Heart right ventricle (tissue), 16 donors: ENCODE results near the gene SRSF7. TPM values are rescaled to one million over a fixed set of nuclear protein-coding genes. Genes with fewer than 3 reads are reported as not detected.

ENCODE experiments used
- ATAC-seq, 8 donors: fragments of 200-7000 bp; cut with Tn5 transposase; one replicate each; pipeline ENCODE4 v1.9.1; 2020; ENCODE audit warnings: mild to moderate bottlenecking in 8 of 8, moderate library complexity in 8 of 8, moderate number of reproducible peaks in 1 of 8
- DNase-seq, 2 donors: peaks; one replicate each; pipeline ENCODE4 v3.0.0-alpha.2; 2020
- H3K27ac ChIP-seq, 10 donors: fragments of 200-600 bp; sonication (generic) in 2 of 10; one replicate each; pipeline versions ENCODE4 v1.5.0 to v1.8.0; 2020 to 2022; ENCODE audit warnings: mild to moderate bottlenecking in 3 of 10
- H3K27me3 ChIP-seq, 7 donors: fragments of 200-600 bp; one replicate each; pipeline ENCODE4 v1.8.0; 2021 to 2022; ENCODE audit warnings: mild to moderate bottlenecking in 2 of 7
- H3K36me3 ChIP-seq, 9 donors: fragments of 200-600 bp; sonication (generic) in 1 of 9; one replicate each; pipeline versions ENCODE4 v1.5.0 to v1.8.0; 2020 to 2022; ENCODE audit warnings: mild to moderate bottlenecking in 2 of 9
- H3K4me1 ChIP-seq, 9 donors: fragments of 200-600 bp; sonication (generic) in 1 of 9; one replicate each; pipeline versions ENCODE4 v1.5.0 to v1.8.0; 2020 to 2022; ENCODE audit warnings: mild to moderate bottlenecking in 4 of 9
- H3K4me3 ChIP-seq, 10 donors: fragments of 200-600 bp; sonication (generic) in 2 of 10; one replicate each; pipeline versions ENCODE4 v1.5.0 to v1.8.0; 2020 to 2022; ENCODE audit warnings: mild to moderate bottlenecking in 7 of 10, moderate library complexity in 2 of 10
- H3K9me3 ChIP-seq, 11 donors: fragments of 200-600 bp in 10 of 11; sonication (generic) in 2 of 11; one replicate each; pipeline versions ENCODE4 v1.5.0 to v1.8.0; 2013 to 2022; ENCODE audit warnings: mild to moderate bottlenecking in 2 of 11, control low read depth in 1 of 11, moderate library complexity in 1 of 11
- WGBS, 2 donors: extraction: QIAGEN DNeasy Blood & Tissue Kit; methylation state at CpG; one replicate each; pipeline ENCODE4 v1.1.7; 2013; ENCODE audit warnings: inconsistent platforms in 1 of 2; 5-methylcytosine and 5-hydroxymethylcytosine counted together
- intact Hi-C, 10 donors: fragments of 100-400 bp; cut with DNase I; formaldehyde crosslinking; loops; one replicate each; pipeline versions ENCODE4 v1.11.1 to v1.14.2; 2022
- polyA plus RNA-seq, 2 donors: library from polyadenylated mRNA; stranded (reverse); fragments of 200-250 nt; gene quantifications; one replicate each; pipeline ENCODE4 v1.2.3, GENCODE V29; 2013
- total RNA-seq, 10 donors: library from RNA; stranded (reverse); fragmentation: NEBNext Ultra II Directional in 3 of 10; extraction: Animal tissue kit (Norgen Biotek cat#: 25700) in 3 of 10; gene quantifications; one replicate each; pipeline versions ENCODE4 v1.2.1 to v1.2.4, GENCODE V29; 2021 to 2023
- TF ChIP-seq, protein P1 (sequence below), 9 donors: fragments of 200-600 bp; sonication (generic) in 2 of 9; IDR thresholded peaks; one replicate each; pipeline versions ENCODE4 v1.5.0 to v1.8.0; 2021 to 2022; ENCODE audit warnings: antibody characterized with exemption in 9 of 9, mild to moderate bottlenecking in 5 of 9, moderate library complexity in 1 of 9
- donor health status: Arrhythmogenic right ventricular cardiomyopathy.
- donor health status: ischemic (EF 13 %, LVEDD 7.1; RV severe dilation, severe dysfunction).
- donor health status: healthy with polysubstance abuse.
- donor health status: DM: no; HTN: yes; CAD: no.
- donor health status: DM: no; HTN: no; CAD: no.
- donor health status: ischemic (EF 25% LVEDD 6.9; RV normal size, moderate dysfunction).
- donor health status: ischemic (EF 25% LVEDD 5.7; RV mildly dilated, moderate dysfunction).
- donor health status: healthy.
- donor health status: DM: yes; HTN: yes; CAD: no.
- donor health status: Ischemic cardiomyopathy.
- donor health status: ischemic (EF 35%, LVEDD 5.7; RV mildly dilated, moderate dysfunction).
- donor health status: nonischemic (EF 11% LVEDD 7.7; RV severe dilation, severe dysfunction).
- donor health status: DM: yes; HTN: yes; CAD: no.
- donor health status: PGD.
- donor health status: ischemic (EF 29% LVEDD 5.4; RV normal size, mild dysfunction).
- donor health status: nonischemic (EF 23%, LVEDD 6.1; RV moderate dilation, normal function).

The SRSF7 gene
- total and polyA plus RNA-seq, 12 donors: 33.2 to 98.8 (median 49.5) TPM

DNA sequence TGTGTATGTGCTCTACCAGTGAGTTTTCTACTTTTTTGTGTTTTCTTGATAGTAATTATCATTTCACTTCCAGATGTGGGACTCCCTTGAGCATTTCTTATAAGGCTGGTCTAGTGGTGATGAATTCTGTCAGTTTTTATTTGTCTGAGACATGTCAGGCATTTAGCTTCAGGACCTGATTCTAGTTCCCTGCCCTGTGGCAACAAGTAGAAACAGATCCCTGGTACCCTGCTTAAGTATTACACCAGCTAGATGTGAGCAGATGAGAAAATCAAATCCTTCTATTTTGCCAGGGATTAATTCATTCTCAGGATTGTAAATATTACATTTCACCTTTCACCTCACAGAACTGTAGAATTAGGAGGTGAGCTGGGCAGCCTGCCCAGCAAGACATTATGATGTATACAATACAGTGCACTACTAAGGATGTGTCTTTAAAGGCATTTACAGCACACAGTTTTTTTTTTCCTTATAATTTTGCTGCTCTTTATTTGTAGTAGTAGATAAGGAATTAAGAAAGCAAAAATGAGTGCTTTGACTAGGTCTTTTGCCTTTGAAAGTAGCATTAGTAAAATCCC, 50.2 kb downstream of the SRSF7 start:
- DNase-seq (no peak), ATAC-seq (no peak)
- intact Hi-C loops: no loop called here
- TF ChIP-seq, protein P1, sequence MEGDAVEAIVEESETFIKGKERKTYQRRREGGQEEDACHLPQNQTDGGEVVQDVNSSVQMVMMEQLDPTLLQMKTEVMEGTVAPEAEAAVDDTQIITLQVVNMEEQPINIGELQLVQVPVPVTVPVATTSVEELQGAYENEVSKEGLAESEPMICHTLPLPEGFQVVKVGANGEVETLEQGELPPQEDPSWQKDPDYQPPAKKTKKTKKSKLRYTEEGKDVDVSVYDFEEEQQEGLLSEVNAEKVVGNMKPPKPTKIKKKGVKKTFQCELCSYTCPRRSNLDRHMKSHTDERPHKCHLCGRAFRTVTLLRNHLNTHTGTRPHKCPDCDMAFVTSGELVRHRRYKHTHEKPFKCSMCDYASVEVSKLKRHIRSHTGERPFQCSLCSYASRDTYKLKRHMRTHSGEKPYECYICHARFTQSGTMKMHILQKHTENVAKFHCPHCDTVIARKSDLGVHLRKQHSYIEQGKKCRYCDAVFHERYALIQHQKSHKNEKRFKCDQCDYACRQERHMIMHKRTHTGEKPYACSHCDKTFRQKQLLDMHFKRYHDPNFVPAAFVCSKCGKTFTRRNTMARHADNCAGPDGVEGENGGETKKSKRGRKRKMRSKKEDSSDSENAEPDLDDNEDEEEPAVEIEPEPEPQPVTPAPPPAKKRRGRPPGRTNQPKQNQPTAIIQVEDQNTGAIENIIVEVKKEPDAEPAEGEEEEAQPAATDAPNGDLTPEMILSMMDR (IDR thresholded peaks at IDR 0.05): no peak
- H3K9me3 ChIP-seq: peaks cover 0 to 11% (median 0%) of the 10 kb centered on the region in 11 donors
- peaks cover 0 to 20% (median 0%) of the 10 kb centered on the region in 9 donors for H3K4me1 ChIP-seq
- peak overlapping the region in 1 of 10 donors; percentile 19 for H3K27ac ChIP-seq
- H3K27me3 ChIP-seq: no peaks in the 10 kb centered on the region
- H3K4me3 ChIP-seq: no peak overlapping the region
- H3K36me3 ChIP-seq: peaks cover 0 to 6% (median 0%) of the 10 kb centered on the region in 9 donors

DNA sequence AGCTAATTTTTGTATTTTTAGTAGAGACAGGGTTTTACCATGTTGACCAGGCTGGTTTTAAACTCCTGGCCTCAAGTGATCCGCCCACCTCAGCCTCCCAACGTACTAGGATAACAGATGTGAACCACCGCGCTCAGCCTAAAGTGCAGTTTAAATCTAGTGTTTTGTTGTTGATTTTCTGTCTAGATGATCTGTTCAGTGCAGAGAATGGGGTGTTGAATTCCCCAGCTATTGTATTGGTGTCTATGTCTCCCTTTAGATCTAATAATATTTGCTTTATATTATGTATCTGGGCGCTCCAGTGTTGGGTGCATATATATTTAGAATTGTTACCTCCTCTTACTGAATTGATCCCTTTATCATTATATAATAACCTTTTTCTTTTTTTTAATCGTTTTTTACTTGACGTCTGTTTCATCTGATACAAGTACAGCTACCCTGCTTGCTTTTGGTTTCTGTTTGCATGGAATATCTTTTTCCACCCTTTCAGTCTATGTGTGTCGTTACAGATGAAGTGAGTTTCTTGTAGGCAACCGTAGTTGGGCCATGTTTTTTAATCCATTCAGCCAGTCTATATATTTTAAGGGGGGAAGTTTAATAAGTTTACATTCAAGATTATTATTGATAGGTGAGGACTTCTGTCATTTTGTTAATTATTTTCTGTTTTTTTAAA, 50.9 kb downstream of the SRSF7 start:
- TF ChIP-seq, protein P1 (IDR thresholded peaks at IDR 0.05): no peak
- peaks cover 0 to 11% (median 0%) of the 10 kb centered on the region in 11 donors for H3K9me3 ChIP-seq
- H3K36me3 ChIP-seq: peaks cover 0 to 7% (median 0%) of the 10 kb centered on the region in 9 donors
- intact Hi-C loops: no loop called here
- 95% methylated on average over 9 of the region's 9 CpGs for WGBS, 2 donors
- no peak for ATAC-seq
- peak overlapping the region in 1 of 10 donors; percentile 19 for H3K27ac ChIP-seq
- H3K4me1 ChIP-seq: peaks cover 0 to 20% (median 0%) of the 10 kb centered on the region in 9 donors
- H3K4me3 ChIP-seq: no peak overlapping the region
- no peak for DNase-seq
- H3K27me3 ChIP-seq: no peaks in the 10 kb centered on the region

DNA sequence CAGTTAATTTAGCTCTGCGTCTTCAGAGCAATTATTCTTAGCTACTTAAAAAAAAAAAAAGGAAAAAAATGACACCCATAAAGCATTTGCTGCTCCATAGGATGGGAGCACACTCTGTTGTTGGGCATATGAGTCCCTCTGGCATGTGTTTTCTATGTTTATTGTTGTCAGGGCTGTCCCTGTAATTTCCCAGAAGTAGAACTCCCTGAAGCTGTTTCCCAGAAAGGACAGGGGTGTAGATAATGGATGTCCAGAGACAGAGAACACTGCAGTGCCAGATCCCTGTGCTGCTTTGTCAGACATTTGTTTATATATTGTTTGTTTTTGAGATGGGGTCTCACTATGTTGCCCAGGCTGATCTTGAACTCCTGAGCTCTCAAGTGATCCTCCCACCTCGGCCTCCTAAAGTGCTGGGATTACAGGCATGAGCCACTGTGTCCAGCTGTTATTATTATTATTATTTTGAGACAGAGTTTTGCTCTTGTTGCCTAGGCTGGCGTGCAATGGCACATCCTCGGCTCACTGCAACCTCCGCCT, 52.6 kb downstream of the SRSF7 start:
- ATAC-seq (peak in 1 of 8 donors; percentile 48), DNase-seq (no peak)
- no peaks in the 10 kb centered on the region for H3K27me3 ChIP-seq
- intact Hi-C loops: no loop called here
- H3K36me3 ChIP-seq: peaks cover 0 to 9% (median 0%) of the 10 kb centered on the region in 9 donors
- 95 to 97% methylated on average over 5 of the region's 5 CpGs for WGBS, 2 donors
- H3K4me1 ChIP-seq: peaks cover 0 to 32% (median 0%) of the 10 kb centered on the region in 9 donors
- TF ChIP-seq, protein P1 (IDR thresholded peaks at IDR 0.05): no peak
- peak overlapping the region in 1 of 10 donors; percentile 62 for H3K27ac ChIP-seq
- H3K9me3 ChIP-seq: peaks cover 0 to 11% (median 0%) of the 10 kb centered on the region in 11 donors
- H3K4me3 ChIP-seq: no peak overlapping the region

DNA sequence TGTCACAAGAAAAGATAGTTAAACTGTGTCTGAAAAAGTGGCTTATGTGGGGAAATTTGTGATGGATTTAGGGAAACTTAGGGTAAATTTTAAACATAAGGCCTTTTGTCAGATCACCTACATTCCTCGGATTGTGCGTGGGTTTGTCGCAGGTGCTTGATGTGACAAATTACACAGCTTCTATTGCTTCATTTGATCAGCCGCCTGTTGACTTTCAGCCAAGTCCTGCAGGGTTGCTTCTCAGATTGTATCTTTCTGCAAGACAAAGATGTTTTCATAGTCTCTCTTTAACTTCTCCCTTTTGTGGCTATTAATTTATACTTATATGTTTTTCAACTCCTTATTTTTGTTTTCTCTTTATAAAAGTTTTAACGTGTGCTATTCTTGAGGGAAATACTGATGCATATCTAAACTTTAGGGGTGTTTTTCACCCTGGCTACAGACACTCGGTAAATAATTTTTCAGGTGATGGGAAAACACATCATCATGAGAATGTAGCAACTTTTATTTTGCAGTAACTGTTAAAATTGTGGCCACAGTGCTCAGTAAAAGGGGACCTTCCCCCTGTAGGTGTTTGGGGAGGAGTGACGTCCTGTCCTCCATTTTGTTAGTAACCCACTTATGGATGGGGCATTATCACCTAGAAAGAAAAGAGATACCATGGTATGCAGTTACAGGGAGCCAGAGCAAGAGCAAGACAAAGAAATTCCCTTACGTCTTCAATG, 53.9 kb downstream of the SRSF7 start:
- H3K36me3 ChIP-seq: peaks cover 0 to 10% (median 0%) of the 10 kb centered on the region in 9 donors
- ATAC-seq (no peak), DNase-seq (no peak)
- intact Hi-C loops: no loop called here
- H3K27ac ChIP-seq: peak overlapping the region in 1 of 10 donors; percentile 62
- peaks cover 0 to 37% (median 0%) of the 10 kb centered on the region in 9 donors for H3K4me1 ChIP-seq
- H3K9me3 ChIP-seq: peaks cover 0 to 11% (median 0%) of the 10 kb centered on the region in 11 donors
- WGBS, 2 donors: 86 to 92% methylated on average over 8 of the region's 8 CpGs
- H3K27me3 ChIP-seq: no peaks in the 10 kb centered on the region
- H3K4me3 ChIP-seq: no peak overlapping the region
- TF ChIP-seq, protein P1 (IDR thresholded peaks at IDR 0.05): no peak
